Cortex of kidney (tissue), 1 donor: ENCODE data around the gene TNFRSF19.

Experiments
- DNase-seq: peaks from one replicate; lab custom pipeline; 2025; lab: John Stamatoyannopoulos, UW

The TNFRSF19 gene

DNA sequence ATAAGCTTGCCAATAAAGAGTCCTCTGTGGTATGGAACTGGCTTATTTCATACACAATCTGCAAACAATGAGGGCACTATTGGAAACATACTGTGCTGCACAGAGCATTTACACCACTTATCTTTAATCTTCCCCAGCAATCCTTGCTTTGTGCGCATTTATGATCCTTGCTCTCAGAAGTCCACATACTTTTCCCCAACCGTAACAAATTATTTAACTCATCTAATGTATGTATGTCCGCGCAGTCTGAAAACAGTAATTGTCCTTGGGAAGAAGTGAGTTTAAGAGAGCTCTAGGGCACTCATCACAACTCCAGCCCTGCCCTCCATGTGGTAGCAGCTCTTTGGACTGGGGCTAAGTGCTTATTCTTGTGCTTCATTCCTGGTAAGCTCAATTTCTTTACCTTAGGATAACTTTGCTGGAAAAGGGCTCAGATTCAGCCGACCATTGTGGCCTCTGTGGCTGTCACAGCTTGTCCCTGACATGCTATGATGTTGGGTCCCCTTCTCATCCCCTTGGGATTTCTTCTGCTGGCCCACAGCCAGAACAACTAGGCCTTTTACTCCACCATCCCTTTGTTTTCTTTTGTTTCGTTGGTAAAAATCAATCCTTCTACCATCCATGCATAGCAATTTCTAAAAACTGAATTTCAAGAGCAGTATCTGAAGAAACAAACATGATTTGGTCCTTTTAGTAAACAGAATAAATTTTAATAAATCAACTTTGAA is 152.7 kb downstream of the TNFRSF19 start:
- DNase-seq, result no peak

DNA sequence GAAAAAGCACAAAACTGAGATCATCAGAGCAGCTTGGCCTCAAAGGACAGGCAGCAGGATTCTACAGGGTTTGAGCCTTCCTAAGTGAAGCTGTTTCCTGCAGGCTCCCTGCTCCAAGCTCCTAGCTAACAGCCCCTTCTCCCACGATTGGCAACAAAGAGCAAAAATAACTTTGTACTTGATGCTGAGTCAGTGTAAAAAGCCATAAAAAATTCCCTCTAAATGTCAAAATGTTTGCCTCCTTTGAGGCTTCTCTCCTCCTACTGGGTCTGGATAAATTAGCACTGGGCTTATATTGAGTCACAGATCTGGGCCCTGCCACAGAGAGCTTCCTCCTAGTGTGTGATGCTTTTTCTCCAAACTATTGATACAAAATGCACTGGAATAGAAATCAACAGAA is 153.3 kb downstream of the TNFRSF19 start:
- DNase-seq, result no peak

DNA sequence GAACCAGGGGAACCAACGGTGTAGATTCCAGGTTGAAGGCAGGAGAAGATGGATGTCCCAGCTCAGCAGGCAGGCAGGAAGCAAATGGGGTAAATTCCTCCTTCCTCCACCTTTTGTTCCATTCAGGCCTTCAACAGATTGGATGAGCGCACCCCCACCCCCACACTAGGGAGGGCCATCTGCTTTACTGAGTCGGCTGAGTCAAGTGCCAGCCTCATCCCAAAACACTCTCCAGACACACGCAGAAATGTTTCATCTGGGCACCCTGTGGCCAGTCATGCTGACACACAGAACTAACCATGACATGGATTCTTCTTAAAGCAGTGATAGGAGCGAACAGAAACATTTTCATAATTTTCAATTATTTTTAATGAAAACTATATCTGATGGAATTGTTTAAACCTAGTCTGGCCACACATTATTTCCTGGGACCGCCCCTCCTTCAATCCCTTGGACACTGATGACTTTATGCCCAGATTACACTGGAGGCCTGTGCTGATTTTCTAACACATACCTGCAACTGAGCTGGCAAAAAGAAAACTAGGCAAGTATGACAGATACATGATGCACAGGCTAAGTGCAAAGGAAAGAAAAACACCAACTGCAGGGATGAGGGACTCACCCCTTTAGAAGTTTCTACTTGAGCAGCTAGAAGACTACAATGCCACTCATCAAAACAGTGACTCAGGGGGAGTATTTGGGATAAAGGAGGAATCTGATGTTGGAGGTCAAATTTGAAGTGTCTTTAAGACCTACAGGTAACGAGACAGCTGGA is 154.2 kb downstream of the TNFRSF19 start:
- DNase-seq, result no peak
